Naive thymus-derived CD4-positive, alpha-beta T cell (primary cell): ENCODE measurements around the gene UBAP2L. TPM values are rescaled to one million over a fixed set of nuclear protein-coding genes. Genes with fewer than 3 reads are reported as not detected.
A peak's percentile ranks its signal among the peaks of the same experiment; 100 is the strongest.

ENCODE experiments used
- ATAC-seq: fragments of 150-1000 bp; cut with Tn5 transposase; 2 replicates; pipeline ENCODE4 v1.10.0; 2021; ENCODE audit warnings: mild to moderate bottlenecking, moderate library complexity
- CTCF ChIA-PET: fragments of 350-600 bp; sonication (Branson Sonifier 250); formaldehyde crosslinking; loops from one replicate; lab custom pipeline; 2021; ENCODE audit warnings: antibody characterized with exemption; lab: Charles Lee
- POLR2A ChIA-PET: fragments of 350-600 bp; sonication (Branson Sonifier 250); formaldehyde crosslinking; loops from one replicate; lab custom pipeline; 2021; ENCODE audit warnings: antibody characterized with exemption, inconsistent platforms; lab: Charles Lee
- DNase-seq, 9 donors: peaks; one replicate each; pipeline versions ENCODE4 v3.0.0 to v3.0.0-alpha.2; 2020 to 2022; ENCODE audit warnings: mixed read lengths in 1 of 9
- H3K27ac ChIP-seq: one replicate; pipeline ENCODE4 v1.7.0; 2013; ENCODE audit warnings: mild to moderate bottlenecking, low read depth, low read length, moderate library complexity
- H3K27me3 ChIP-seq, 2 donors: one replicate each; pipeline ENCODE4 v1.7.0; 2013; ENCODE audit warnings: low read length in 2 of 2, mild to moderate bottlenecking in 2 of 2, moderate library complexity in 2 of 2; ENCODE audit not compliant: control insufficient read depth in 2 of 2, insufficient read depth in 2 of 2
- H3K36me3 ChIP-seq, 3 experiments: 1 replicate in 2 of 3; 2 replicates in 1 of 3; pipeline ENCODE4 v1.7.0; 2013; ENCODE audit warnings: low read length in 3 of 3, mild to moderate bottlenecking in 3 of 3, moderate library complexity in 1 of 3; ENCODE audit not compliant: insufficient read depth in 3 of 3, control insufficient read depth in 2 of 3
- H3K4me1 ChIP-seq, 2 donors: one replicate each; pipeline ENCODE4 v1.7.0; 2013; ENCODE audit warnings: low read length in 2 of 2, mild to moderate bottlenecking in 2 of 2, moderate library complexity in 1 of 2; ENCODE audit not compliant: control insufficient read depth in 2 of 2, insufficient read depth in 2 of 2
- H3K4me3 ChIP-seq: 2 replicates; pipeline ENCODE4 v1.7.0; 2013; ENCODE audit warnings: mild to moderate bottlenecking, low read length
- H3K9me3 ChIP-seq, 3 experiments: 1 replicate in 2 of 3; 2 replicates in 1 of 3; pipeline ENCODE4 v1.7.0; 2013; ENCODE audit warnings: low read length in 3 of 3; ENCODE audit not compliant: control insufficient read depth in 2 of 3
- H3K27ac Mint-ChIP-seq, 9 donors: one replicate each; pipeline ENCODE4 v1.8.0; 2020 to 2022; ENCODE audit warnings: mixed read lengths in 9 of 9, mild to moderate bottlenecking in 8 of 9, moderate library complexity in 5 of 9, inconsistent platforms in 2 of 9
- H3K27me3 Mint-ChIP-seq, 5 donors: one replicate each; pipeline ENCODE4 v1.8.0; 2021 to 2022; ENCODE audit warnings: mixed read lengths in 5 of 5, mild to moderate bottlenecking in 1 of 5
- H3K36me3 Mint-ChIP-seq, 5 donors: one replicate each; pipeline ENCODE4 v1.8.0; 2020 to 2022; ENCODE audit warnings: mixed read lengths in 5 of 5, mild to moderate bottlenecking in 3 of 5, inconsistent platforms in 1 of 5
- H3K4me1 Mint-ChIP-seq, 7 donors: one replicate each; pipeline ENCODE4 v1.8.0; 2020 to 2022; ENCODE audit warnings: mixed read lengths in 7 of 7, mild to moderate bottlenecking in 3 of 7, inconsistent platforms in 1 of 7
- H3K4me3 Mint-ChIP-seq, 10 donors: one replicate each; pipeline ENCODE4 v1.8.0; 2020 to 2022; ENCODE audit warnings: mild to moderate bottlenecking in 10 of 10, mixed read lengths in 10 of 10, moderate library complexity in 6 of 10, inconsistent platforms in 2 of 10
- H3K9me3 Mint-ChIP-seq, 11 donors: one replicate each; pipeline ENCODE4 v1.8.0; 2020 to 2022; ENCODE audit warnings: mixed read lengths in 11 of 11, mild to moderate bottlenecking in 4 of 11, inconsistent platforms in 1 of 11, moderate library complexity in 1 of 11
- intact Hi-C, 2 donors: fragments of 100-400 bp; cut with micrococcal nuclease; formaldehyde crosslinking; loops; one replicate each; pipeline ENCODE4 v1.15.1; 2023
- polyA plus RNA-seq, 2 donors: library from polyadenylated mRNA; unstranded; fragments of 300-500 nt; fragmentation: Illumina TruSeq; gene quantifications; one replicate each; pipeline ENCODE4 v1.2.3, GENCODE V29; 2021
- total RNA-seq, 6 experiments: library from RNA in 5 of 6; stranded (reverse) in 5 of 6; gene quantifications; 1 replicate in 5 of 6; 2 replicates in 1 of 6; pipeline ENCODE4 v1.2.3 and lab custom pipeline; 2021 to 2026

UBAP2L gene
- total and polyA plus RNA-seq, 7 experiments from 2014 or later, result 49.4 to 235 (median 186) TPM

DNA sequence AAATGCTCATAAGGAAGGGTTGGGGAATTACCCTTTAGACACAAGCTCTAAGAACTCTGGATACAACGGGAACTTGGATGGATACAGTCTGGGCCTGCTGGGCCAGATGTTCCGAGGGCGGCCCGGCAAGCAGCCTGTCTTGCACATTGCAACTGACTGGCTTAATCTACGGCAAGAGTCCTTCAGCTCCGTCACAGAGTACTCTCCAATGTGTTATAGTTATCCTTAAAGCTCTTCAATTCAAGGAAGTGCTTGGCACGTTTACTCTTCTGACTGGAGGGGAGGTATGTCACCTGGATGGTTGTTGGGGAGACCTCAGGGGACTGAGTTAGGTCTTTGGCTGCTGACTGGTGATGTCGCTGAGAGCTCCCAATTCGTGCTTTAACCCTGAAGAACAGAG, 13.5 kb upstream of the UBAP2L start:
- ChIA-PET POLR2A (interaction anchor here (0.6 to 1.6 kb wide), 3 partner anchors 12 to 71 kb away, joined by 3 to 5 read pairs (median 3); a partner anchor contains a TSS), CTCF (interaction anchor here (0.6 kb wide), 1 partner anchor 213 kb away, joined by 3 read pairs; no protein-coding TSS in a partner anchor)
- Histone ChIP-seq H3K4me3 (no peak overlapping the region), H3K27ac (no peak overlapping the region), H3K36me3 (peaks cover 11 to 68% (median 26%) of the 10 kb centered on the region in 3 experiments), H3K9me3 (no peaks in the 10 kb centered on the region), H3K4me1 (no peaks in the 10 kb centered on the region), H3K27me3 (no peaks in the 10 kb centered on the region)
- peak overlapping the region in 4 of 9 donors; percentile 16 to 75 (median 34) for H3K27ac Mint-ChIP-seq
- H3K4me3 Mint-ChIP-seq, result no peak overlapping the region
- no peak for ATAC-seq
- H3K36me3 Mint-ChIP-seq, result peaks cover 0 to 30% (median 23%) of the 10 kb centered on the region in 5 donors
- no peak for DNase-seq
- intact Hi-C loops, result no loop called here
- no peaks in the 10 kb centered on the region for H3K27me3 Mint-ChIP-seq
- H3K4me1 Mint-ChIP-seq, result peaks cover 0 to 14% (median 1%) of the 10 kb centered on the region in 7 donors
- no peaks in the 10 kb centered on the region for H3K9me3 Mint-ChIP-seq

DNA sequence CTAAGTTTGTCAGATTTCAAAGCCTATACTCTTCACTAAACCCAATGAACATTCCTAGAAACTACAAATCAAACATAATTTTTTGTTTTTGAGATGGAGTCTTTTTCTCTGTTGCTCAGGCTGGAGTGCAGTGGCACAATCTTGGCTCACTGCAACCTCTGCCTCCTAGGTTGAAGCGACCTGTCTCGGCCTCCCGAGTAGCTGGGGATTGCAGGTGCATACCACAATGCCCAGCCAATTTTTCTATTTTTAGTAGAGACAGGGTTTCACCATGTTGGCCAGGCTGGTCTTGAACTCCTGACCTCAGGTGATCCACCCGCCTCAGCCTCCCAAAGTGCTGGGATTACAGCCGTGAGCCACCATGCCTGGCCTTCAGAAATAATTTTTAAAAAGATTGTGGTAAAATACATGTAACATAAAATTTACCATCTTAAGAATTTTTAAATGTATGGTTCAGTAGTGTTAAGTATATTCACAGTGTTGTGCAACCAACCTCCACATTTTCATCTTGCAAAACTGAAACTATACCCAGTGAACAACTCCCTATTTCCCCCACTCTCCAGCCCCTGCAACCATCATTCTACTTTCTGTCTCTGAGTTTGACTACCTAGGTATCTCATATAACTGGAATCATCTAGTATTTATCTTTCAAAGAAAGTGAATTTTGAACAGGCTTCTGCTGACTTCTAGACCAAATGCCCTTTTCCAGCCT, 11.9 kb upstream of the UBAP2L start:
- H3K9me3 ChIP-seq, result no peaks in the 10 kb centered on the region
- H3K27me3 Mint-ChIP-seq, result no peaks in the 10 kb centered on the region
- H3K27ac ChIP-seq, result no peak overlapping the region
- H3K27me3 ChIP-seq, result no peaks in the 10 kb centered on the region
- H3K27ac Mint-ChIP-seq, result peak overlapping the region in 4 of 9 donors; percentile 19 to 81 (median 45)
- ChIA-PET CTCF (no interaction called here), POLR2A (interaction anchor here (0.6 kb wide), 1 partner anchor 297 kb away, joined by 3 read pairs; no protein-coding TSS in a partner anchor)
- intact Hi-C loops, result no loop called here
- H3K4me3 Mint-ChIP-seq, result no peak overlapping the region
- ATAC-seq (no peak), DNase-seq (no peak)
- peaks cover 0 to 40% (median 32%) of the 10 kb centered on the region in 5 donors for H3K36me3 Mint-ChIP-seq
- peaks cover 18 to 84% (median 35%) of the 10 kb centered on the region in 3 experiments for H3K36me3 ChIP-seq
- H3K4me1 ChIP-seq, result no peaks in the 10 kb centered on the region
- no peak overlapping the region for H3K4me3 ChIP-seq
- H3K4me1 Mint-ChIP-seq, result peaks cover 0 to 19% (median 1%) of the 10 kb centered on the region in 7 donors
- H3K9me3 Mint-ChIP-seq, result no peaks in the 10 kb centered on the region

GRCh38 chr1:154212083-154212482, 8.7 kb upstream of the UBAP2L start:
- Histone ChIP-seq H3K4me3 (no peak overlapping the region), H3K4me1 (no peaks in the 10 kb centered on the region), H3K36me3 (peaks cover 19 to 79% (median 23%) of the 10 kb centered on the region in 3 experiments), H3K27me3 (no peaks in the 10 kb centered on the region), H3K27ac (no peak overlapping the region), H3K9me3 (no peaks in the 10 kb centered on the region)
- Mint-ChIP-seq H3K27me3 (no peaks in the 10 kb centered on the region), H3K9me3 (no peaks in the 10 kb centered on the region), H3K4me3 (no peak overlapping the region), H3K27ac (peak overlapping the region in 5 of 9 donors; percentile 1 to 75 (median 43)), H3K36me3 (peaks cover 0 to 38% (median 21%) of the 10 kb centered on the region in 5 donors), H3K4me1 (peaks cover 4 to 16% (median 6%) of the 10 kb centered on the region in 7 donors)
- CTCF ChIA-PET, result no interaction called here
- DNase-seq, result no peak
- no peak for ATAC-seq
- POLR2A ChIA-PET, result interaction anchor here (0.7 to 0.8 kb wide), 2 partner anchors 8 to 334 kb away, joined by 3 read pairs; a partner anchor contains a TSS
- intact Hi-C loops, result no loop called here

GRCh38 chr1:154213274-154213673, 7.5 kb upstream of the UBAP2L start:
- H3K27me3 ChIP-seq, result no peaks in the 10 kb centered on the region
- POLR2A ChIA-PET, result no interaction called here
- H3K36me3 ChIP-seq, result peaks cover 23 to 79% (median 25%) of the 10 kb centered on the region in 3 experiments
- Mint-ChIP-seq H3K27ac (peak overlapping the region in 4 of 9 donors; percentile 3 to 45 (median 33)), H3K4me3 (no peak overlapping the region), H3K36me3 (peaks cover 1 to 43% (median 24%) of the 10 kb centered on the region in 5 donors), H3K27me3 (no peaks in the 10 kb centered on the region), H3K4me1 (peaks cover 6 to 27% (median 18%) of the 10 kb centered on the region in 7 donors), H3K9me3 (no peaks in the 10 kb centered on the region)
- no peak overlapping the region for H3K4me3 ChIP-seq
- no peak for ATAC-seq
- H3K27ac ChIP-seq, result no peak overlapping the region
- no peaks in the 10 kb centered on the region for H3K9me3 ChIP-seq
- CTCF ChIA-PET, result interaction anchor here (1.6 kb wide), 1 partner anchor 14 kb away, joined by 5 read pairs; no protein-coding TSS in a partner anchor
- peaks cover 6 to 9% of the 10 kb centered on the region in 2 donors for H3K4me1 ChIP-seq
- intact Hi-C loops, result no loop called here
- DNase-seq, result no peak

- ChIA-PET CTCF (interaction anchor here (0.6 to 1.1 kb wide), 2 partner anchors 32 to 54 kb away, joined by 3 read pairs; no protein-coding TSS in a partner anchor), POLR2A (interaction anchor here (0.5 to 2.9 kb wide), 9 partner anchors 11 to 584 kb away, joined by 3 to 12 read pairs (median 4); partner anchors contain the start of genes CHTOP, HAX1 and RPS27)
- peak overlapping the region; percentile 95 for H3K4me3 ChIP-seq
- H3K27me3 ChIP-seq, result no peaks in the 10 kb centered on the region
- H3K4me3 Mint-ChIP-seq, result peak overlapping the region; percentile 83 to 100 (median 98)
- intact Hi-C loops, result no loop called here
- peaks cover 31 to 62% (median 51%) of the 10 kb centered on the region in 7 donors for H3K4me1 Mint-ChIP-seq
- H3K36me3 Mint-ChIP-seq, result peaks cover 8 to 41% (median 21%) of the 10 kb centered on the region in 5 donors
- peaks cover 9 to 48% (median 18%) of the 10 kb centered on the region in 3 experiments for H3K36me3 ChIP-seq
- peaks cover 40 to 45% of the 10 kb centered on the region in 2 donors for H3K4me1 ChIP-seq
- DNase-seq, result no peak
- ATAC-seq, result no peak
- H3K9me3 Mint-ChIP-seq, result peaks cover 0 to 3% (median 0%) of the 10 kb centered on the region in 11 donors
- no peaks in the 10 kb centered on the region for H3K9me3 ChIP-seq
- H3K27me3 Mint-ChIP-seq, result peaks cover 0 to 4% (median 0%) of the 10 kb centered on the region in 5 donors
- H3K27ac Mint-ChIP-seq, result peak overlapping the region; percentile 96 to 100 (median 99)
- H3K27ac ChIP-seq, result peak overlapping the region; percentile 99
Measured at GRCh38 chr1:154218545-154218944, 2.2 kb upstream of the UBAP2L start.

DNA sequence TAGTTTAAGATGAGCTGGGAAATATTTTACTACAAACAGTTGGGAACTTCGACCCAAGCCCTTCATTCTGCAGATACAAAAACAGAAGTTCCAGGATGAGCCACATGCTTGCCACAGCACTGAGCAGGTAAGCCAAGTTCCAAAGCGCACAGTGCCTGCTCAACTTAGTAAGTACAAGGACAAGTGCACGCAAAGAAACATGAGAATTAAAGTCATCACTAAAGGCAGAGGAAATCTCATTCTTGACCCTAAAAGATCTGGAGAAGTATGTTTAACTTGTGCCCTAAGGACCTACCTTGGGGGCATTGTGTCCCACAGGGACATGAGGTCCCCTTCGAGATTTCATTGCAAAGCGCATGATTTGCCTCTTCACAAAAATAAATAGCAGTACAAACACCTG, 1.2 kb upstream of the UBAP2L start:
- no peak for ATAC-seq
- H3K4me3 Mint-ChIP-seq, result peak overlapping the region; percentile 83 to 100 (median 98)
- H3K27ac Mint-ChIP-seq, result peak overlapping the region; percentile 96 to 100 (median 99)
- H3K9me3 Mint-ChIP-seq, result peaks cover 0 to 3% (median 0%) of the 10 kb centered on the region in 11 donors
- Histone ChIP-seq H3K36me3 (peaks cover 6 to 38% (median 9%) of the 10 kb centered on the region in 3 experiments), H3K27me3 (no peaks in the 10 kb centered on the region), H3K4me1 (peaks cover 42 to 45% of the 10 kb centered on the region in 2 donors), H3K9me3 (no peaks in the 10 kb centered on the region), H3K4me3 (peak overlapping the region; percentile 95), H3K27ac (peak overlapping the region; percentile 99)
- peaks cover 40 to 69% (median 57%) of the 10 kb centered on the region in 7 donors for H3K4me1 Mint-ChIP-seq
- POLR2A ChIA-PET, result interaction anchor here (0.6 to 2.9 kb wide), 15 partner anchors 12 to 585 kb away, joined by 3 to 12 read pairs (median 4); partner anchors contain the start of genes ATP8B2, CHTOP, HAX1 and RPS27
- peaks cover 8 to 36% (median 20%) of the 10 kb centered on the region in 5 donors for H3K36me3 Mint-ChIP-seq
- intact Hi-C loops, result no loop called here
- DNase-seq, result peak in 1 of 9 donors; percentile 11
- H3K27me3 Mint-ChIP-seq, result peaks cover 0 to 4% (median 0%) of the 10 kb centered on the region in 5 donors
- CTCF ChIA-PET, result interaction anchor here (1.1 kb wide), 1 partner anchor 53 kb away, joined by 3 read pairs; no protein-coding TSS in a partner anchor
